ENCODE data around the gene GOT1. TPM values are rescaled to one million over a fixed set of nuclear protein-coding genes. Genes with fewer than 3 reads are reported as not detected.

GOT1 gene
- total RNA-seq, 2 experiments from 2014 or later = 3.5 to 5.7 TPM

DNA sequence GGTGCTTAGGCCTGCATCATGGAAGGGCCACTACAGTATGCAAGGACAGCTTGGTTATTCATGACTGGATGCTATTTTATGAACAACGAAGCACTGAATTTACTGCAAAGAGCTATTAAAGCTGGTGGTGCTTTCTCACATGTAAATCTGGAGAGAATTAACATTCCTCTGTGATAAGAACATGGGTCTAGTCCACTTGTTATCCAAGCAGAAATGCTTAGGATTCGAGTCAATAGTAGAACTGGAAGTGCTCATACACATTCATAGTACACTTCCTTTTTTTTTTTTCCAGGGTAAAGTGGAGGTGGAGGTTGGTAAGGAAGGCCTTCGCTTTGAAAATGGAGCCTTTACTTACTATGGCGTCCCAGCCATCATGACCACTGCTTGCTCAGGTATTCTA is 66.3 kb downstream of the GOT1 start:
- DNase-seq (no peak), ATAC-seq (ENCODE audit: poor library complexity) (no peak)
- TF ChIP-seq, protein P1, sequence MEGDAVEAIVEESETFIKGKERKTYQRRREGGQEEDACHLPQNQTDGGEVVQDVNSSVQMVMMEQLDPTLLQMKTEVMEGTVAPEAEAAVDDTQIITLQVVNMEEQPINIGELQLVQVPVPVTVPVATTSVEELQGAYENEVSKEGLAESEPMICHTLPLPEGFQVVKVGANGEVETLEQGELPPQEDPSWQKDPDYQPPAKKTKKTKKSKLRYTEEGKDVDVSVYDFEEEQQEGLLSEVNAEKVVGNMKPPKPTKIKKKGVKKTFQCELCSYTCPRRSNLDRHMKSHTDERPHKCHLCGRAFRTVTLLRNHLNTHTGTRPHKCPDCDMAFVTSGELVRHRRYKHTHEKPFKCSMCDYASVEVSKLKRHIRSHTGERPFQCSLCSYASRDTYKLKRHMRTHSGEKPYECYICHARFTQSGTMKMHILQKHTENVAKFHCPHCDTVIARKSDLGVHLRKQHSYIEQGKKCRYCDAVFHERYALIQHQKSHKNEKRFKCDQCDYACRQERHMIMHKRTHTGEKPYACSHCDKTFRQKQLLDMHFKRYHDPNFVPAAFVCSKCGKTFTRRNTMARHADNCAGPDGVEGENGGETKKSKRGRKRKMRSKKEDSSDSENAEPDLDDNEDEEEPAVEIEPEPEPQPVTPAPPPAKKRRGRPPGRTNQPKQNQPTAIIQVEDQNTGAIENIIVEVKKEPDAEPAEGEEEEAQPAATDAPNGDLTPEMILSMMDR (IDR thresholded peaks at IDR 0.05) = no peak
- Histone ChIP-seq H3K27me3 (ENCODE audit: control insufficient read depth in 1 of 2, insufficient read depth in 2 of 2, low read length in 2 of 2) (peaks cover 3 to 4% of the 10 kb centered on the region in 2 experiments), H3K9me3 (ENCODE audit: control insufficient read depth in 1 of 2, insufficient read depth in 1 of 2, low read length in 2 of 2) (no peaks in the 10 kb centered on the region), H3K4me3 (ENCODE audit: low read length) (no peak overlapping the region), H3K4me1 (ENCODE audit: insufficient read depth, low read length) (no peaks in the 10 kb centered on the region), H3K36me3 (ENCODE audit: insufficient read depth, low read length) (no peaks in the 10 kb centered on the region), H3K27ac (ENCODE audit: low read depth in 1 of 2, low read length in 2 of 2) (no peak overlapping the region)
- Mint-ChIP-seq H3K36me3 (ENCODE audit: low read depth) (no peaks in the 10 kb centered on the region), H3K9me3 (no peaks in the 10 kb centered on the region), H3K4me1 (ENCODE audit: low read depth) (no peaks in the 10 kb centered on the region), H3K27ac (no peak overlapping the region), H3K27me3 (peaks cover 7% of the 10 kb centered on the region), H3K4me3 (no peak overlapping the region)
- CTCF ChIA-PET = no interaction called here
- POLR2A ChIA-PET = no interaction called here
- intact Hi-C loops (cut with DNase I, micrococcal nuclease) = no loop called here

GRCh38 chr10:99360934-99361333 is 69.5 kb downstream of the GOT1 start:
- Histone ChIP-seq H3K27ac (ENCODE audit: low read depth in 1 of 2, low read length in 2 of 2) (no peak overlapping the region), H3K4me3 (ENCODE audit: low read length) (no peak overlapping the region), H3K9me3 (ENCODE audit: control insufficient read depth in 1 of 2, insufficient read depth in 1 of 2, low read length in 2 of 2) (no peaks in the 10 kb centered on the region), H3K36me3 (ENCODE audit: insufficient read depth, low read length) (no peaks in the 10 kb centered on the region), H3K4me1 (ENCODE audit: insufficient read depth, low read length) (no peaks in the 10 kb centered on the region), H3K27me3 (ENCODE audit: control insufficient read depth in 1 of 2, insufficient read depth in 2 of 2, low read length in 2 of 2) (no peaks in the 10 kb centered on the region)
- TF ChIP-seq, protein P1 (IDR thresholded peaks at IDR 0.05) = no peak
- Mint-ChIP-seq H3K27ac (no peak overlapping the region), H3K4me1 (ENCODE audit: low read depth) (no peaks in the 10 kb centered on the region), H3K9me3 (no peaks in the 10 kb centered on the region), H3K36me3 (ENCODE audit: low read depth) (no peaks in the 10 kb centered on the region), H3K27me3 (peaks cover 4% of the 10 kb centered on the region), H3K4me3 (no peak overlapping the region)
- ChIA-PET CTCF (no interaction called here), POLR2A (no interaction called here)
- intact Hi-C loops (cut with DNase I, micrococcal nuclease) = no loop called here
- ATAC-seq (ENCODE audit: poor library complexity) (no peak), DNase-seq (no peak)

DNA sequence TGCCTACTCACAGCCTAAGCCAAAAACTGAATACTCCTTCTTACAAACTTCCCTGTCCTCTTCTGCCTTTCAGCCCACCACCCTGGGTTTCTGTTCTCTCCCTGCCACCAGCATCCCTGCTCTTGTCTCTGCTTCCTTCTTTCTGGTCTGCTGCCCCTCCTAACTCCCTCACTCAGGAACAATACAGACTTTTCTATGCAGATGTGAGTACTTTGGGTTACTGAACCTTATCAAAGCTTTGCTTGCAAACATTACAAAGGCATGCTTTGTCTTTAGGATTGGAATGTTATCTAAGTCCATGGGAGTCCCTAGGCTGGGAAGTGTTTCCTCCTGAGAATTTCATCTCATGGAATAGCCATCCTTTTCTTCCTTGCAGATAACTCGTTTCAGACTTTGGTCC is 72.3 kb downstream of the GOT1 start:
- Histone ChIP-seq H3K4me3 (ENCODE audit: low read length) (no peak overlapping the region), H3K4me1 (ENCODE audit: insufficient read depth, low read length) (no peaks in the 10 kb centered on the region), H3K9me3 (ENCODE audit: control insufficient read depth in 1 of 2, insufficient read depth in 1 of 2, low read length in 2 of 2) (no peaks in the 10 kb centered on the region), H3K36me3 (ENCODE audit: insufficient read depth, low read length) (no peaks in the 10 kb centered on the region), H3K27ac (ENCODE audit: low read depth in 1 of 2, low read length in 2 of 2) (no peak overlapping the region), H3K27me3 (ENCODE audit: control insufficient read depth in 1 of 2, insufficient read depth in 2 of 2, low read length in 2 of 2) (peaks cover 0 to 14% of the 10 kb centered on the region in 2 experiments)
- Mint-ChIP-seq H3K27ac (no peak overlapping the region), H3K4me1 (ENCODE audit: low read depth) (no peaks in the 10 kb centered on the region), H3K27me3 (peaks cover 14% of the 10 kb centered on the region), H3K36me3 (ENCODE audit: low read depth) (no peaks in the 10 kb centered on the region), H3K4me3 (no peak overlapping the region), H3K9me3 (no peaks in the 10 kb centered on the region)
- ATAC-seq (ENCODE audit: poor library complexity) (no peak), DNase-seq (no peak)
- ChIA-PET POLR2A (no interaction called here), CTCF (no interaction called here)
- intact Hi-C loops (cut with DNase I, micrococcal nuclease) = no loop called here
- TF ChIP-seq, protein P1 (IDR thresholded peaks at IDR 0.05) = no peak
